ENCODE measurements around the gene TXNDC12.
A peak's percentile ranks its signal among the peaks of the same experiment; 100 is the strongest.
"Not testable (repeated sequence)": the region's sequence is repeated elsewhere in the genome, so short reads cannot be mapped to it uniquely, and the experiment has no call there.

The TXNDC12 gene

GRCh38 chr1:52045666-52046195 lies 9.3 kb downstream of the TXNDC12 start:
- DNase-seq: not testable (repeated sequence)

- no peak for DNase-seq
These were observed 9.8 kb downstream of the TXNDC12 start for GRCh38 chr1:52045236-52045635.

DNA sequence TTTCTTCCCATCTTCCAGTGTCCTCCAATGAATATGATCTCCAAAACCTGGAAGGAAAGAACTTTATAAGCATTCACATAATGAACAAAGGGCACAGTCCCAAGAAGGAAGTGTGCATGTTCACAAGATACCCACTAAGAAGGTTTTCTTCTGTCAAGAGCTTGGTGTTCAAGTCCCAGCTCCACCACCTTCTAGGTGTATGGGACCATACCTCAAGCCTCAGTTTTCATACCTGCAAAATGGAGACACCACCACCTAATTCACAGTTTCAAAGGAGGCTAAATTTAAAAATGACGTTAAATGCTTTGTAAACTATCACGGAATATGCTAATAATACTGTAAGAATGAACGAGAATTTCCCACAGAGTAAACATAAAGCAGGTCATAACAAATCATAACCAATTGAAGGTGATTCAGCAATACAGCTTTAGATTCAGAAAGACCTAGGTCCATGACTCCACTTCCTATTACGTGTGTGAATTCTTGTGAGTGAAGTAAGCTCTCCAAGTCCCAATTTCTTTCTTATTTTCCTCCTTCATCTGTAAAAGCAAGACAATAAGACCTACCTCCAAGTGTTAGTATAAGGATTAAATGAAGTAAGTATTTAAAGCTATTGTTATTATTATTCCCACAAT lies 13.3 kb downstream of the TXNDC12 start:
- DNase-seq: no peak

DNA sequence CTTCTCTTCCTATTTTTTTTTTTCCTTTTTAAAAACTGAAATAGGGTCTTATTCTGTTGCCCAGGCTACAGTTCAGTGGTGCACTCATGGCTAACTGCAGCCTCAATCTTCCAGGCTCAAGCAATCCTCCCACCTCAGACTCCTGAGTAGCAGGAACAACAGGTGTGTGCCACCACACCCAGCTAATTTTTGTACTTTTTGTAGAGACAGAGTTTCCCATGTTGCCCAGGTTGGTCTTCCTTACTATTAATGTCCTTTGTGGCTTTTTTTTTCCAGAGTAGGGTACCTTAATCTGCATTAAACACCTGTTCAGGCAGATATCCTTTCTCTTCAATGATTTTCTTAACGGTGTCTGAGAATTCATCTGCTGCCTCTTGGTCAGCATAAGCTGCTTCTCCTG lies 17.1 kb downstream of the TXNDC12 start:
- DNase-seq: no peak

- no peak for DNase-seq
These were observed 17.6 kb downstream of the TXNDC12 start for GRCh38 chr1:52037402-52037814.

- DNase-seq: no peak
These were observed 21.0 kb downstream of the TXNDC12 start for GRCh38 chr1:52034050-52034384.

DNA sequence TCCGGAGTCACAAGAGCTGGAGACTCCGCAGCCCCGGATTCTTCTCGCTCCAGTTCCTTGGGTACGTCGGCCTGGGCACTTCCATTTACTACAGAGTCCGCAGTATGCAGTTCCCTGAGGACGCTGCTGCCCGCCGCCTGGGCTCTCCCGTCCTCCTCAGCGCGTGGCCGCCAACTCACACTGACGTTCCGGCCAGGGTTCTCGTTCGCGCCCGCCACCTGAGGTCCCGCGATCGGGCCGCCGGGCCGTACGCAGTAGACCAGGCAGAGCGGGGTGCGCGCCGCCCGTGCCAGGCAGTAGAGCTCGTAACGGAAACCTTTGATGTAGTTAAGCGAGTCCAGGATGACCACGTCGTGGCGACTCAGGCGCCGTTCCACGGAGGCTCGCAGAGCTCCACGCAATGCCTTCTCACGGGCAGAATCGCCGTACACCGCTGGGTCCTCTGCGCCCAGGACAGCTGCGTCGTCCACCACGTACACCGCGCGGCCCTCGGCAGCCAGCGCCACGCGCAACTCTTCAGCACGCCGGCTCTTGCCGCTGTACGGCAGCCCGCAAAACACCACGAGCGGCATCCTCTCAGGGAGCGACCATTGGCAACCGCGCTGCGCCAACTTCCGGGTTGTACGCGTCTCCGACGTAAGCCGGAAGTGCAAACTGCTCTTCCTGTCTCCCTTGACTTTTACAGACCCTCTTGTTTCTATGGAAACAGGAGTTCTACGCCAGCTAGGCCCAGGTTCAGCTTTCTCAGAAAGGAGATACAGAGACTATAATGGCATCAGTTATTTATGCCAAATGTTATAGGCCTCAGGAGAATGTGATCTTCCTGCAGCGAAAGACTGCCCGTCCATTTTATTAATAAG lies 21.6 kb downstream of the TXNDC12 start, which contains the start of gene KTI12:
KTI12 (minus strand) TSS at position 621 of the 860 bp plus-strand sequence; CDS start at position 572, 49 bp downstream.
- peak; percentile 74 to 88 (median 86) for DNase-seq

DNA sequence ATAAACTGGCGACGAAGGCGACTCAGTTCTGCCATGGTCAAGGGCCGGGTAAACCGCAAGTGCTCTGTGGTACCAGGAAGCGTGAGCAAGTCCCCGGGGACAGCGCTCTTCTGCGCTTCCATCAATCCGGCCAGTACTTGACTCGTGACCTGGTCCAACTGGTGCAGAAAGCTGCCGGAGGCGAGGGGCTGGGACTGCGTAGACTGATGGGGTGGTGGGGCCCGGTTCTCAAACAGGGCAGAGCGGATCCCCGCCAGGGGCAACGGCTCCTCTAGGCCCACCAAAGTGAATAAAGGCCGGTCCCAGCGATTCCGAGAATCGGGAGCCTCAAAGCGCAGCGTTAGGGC lies 22.2 kb downstream of the TXNDC12 start:
- peak in 1 of 6 experiments; percentile 24 for DNase-seq

GRCh38 chr1:52032124-52032784 lies 22.7 kb downstream of the TXNDC12 start:
- no peak for DNase-seq

GRCh38 chr1:52028839-52029238 lies 26.2 kb downstream of the TXNDC12 start:
- not testable (repeated sequence) for DNase-seq

- no peak for DNase-seq
These were observed 26.7 kb downstream of the TXNDC12 start for GRCh38 chr1:52028328-52028727.

GRCh38 chr1:52026278-52026677 lies 28.7 kb downstream of the TXNDC12 start:
- no peak for DNase-seq

- no peak for DNase-seq
These were observed 32.9 kb downstream of the TXNDC12 start for GRCh38 chr1:52022133-52022532.

DNA sequence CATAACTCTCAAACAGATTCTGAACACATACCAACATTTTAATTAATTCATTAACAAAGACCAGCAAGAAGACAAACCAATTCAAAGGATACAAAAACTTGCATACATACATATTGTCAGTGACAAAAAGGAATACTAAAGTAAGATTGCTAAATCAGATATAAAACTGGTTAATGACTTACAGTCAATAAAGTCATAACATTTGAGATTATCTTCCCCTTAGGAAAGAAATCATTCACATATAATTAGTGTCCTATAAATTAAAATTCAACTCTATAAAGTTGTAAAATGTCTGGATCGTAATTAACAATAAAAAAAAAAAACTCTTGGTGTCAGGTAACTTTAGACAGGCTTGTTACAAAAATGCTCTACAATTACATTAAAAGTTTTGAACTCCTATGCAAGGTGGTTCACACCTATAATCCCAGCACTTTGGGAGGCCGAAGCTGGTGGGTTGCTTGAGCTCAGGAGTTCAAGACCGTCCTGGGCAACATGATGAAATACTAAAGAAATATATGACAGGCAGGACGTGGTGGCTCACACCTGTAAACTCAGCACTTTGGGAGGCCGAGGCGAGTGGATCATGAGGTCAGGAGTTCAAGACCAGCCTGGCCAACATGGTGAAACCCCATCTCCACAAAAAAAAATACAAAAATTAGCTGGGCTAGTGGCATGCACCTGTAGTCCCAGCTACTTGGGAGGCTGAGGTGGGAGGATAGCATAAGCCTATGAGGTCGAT lies 46.8 kb downstream of the TXNDC12 start:
- no peak for DNase-seq

DNA sequence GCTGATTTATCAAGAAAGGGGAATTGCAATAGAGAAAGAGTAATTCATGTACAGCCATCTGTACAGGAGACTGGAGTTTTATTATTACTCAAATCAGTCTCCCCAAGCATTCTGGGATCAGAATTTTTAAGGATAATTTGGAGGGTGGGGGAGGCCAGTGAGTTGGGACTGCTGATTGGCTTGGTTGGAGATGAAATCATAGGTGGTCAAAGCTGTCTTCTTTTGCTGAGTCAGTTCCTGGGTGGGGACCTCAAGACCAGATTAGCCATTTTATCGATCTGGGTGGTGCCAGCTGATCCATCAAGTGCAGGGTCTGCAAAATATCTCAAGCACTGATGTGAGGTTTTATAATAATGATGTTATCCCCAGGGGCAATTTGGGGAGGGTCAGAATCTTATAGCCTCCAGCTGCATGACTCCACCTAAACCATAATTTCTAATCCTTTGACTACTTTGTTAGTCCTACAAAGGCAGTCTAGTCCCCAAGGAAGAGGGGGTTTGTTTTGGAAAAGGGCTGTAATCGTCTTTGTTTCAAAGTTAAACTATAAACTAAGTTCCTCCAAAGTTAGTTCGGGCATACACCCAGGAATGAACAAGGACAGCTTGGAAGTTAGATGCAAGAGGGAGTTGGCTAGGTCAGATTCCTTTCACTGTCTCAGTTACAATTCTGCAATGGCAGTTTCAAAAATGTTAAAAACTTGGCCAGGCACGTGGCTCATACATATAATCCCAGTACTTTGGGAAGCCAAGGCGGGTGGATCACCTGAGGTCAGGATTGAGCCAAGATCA lies 47.6 kb downstream of the TXNDC12 start:
- no peak for DNase-seq

- not testable (repeated sequence) for DNase-seq
These were observed 48.9 kb downstream of the TXNDC12 start for GRCh38 chr1:52006081-52006553.

GRCh38 chr1:52005548-52005947 lies 49.4 kb downstream of the TXNDC12 start:
- DNase-seq: not testable (repeated sequence)

GRCh38 chr1:52003877-52004276 lies 51.1 kb downstream of the TXNDC12 start:
- no peak for DNase-seq

- peak in 5 of 6 experiments; percentile 4 to 78 (median 48) for DNase-seq
These were observed 52.7 kb downstream of the TXNDC12 start for GRCh38 chr1:52002038-52002917.

DNA sequence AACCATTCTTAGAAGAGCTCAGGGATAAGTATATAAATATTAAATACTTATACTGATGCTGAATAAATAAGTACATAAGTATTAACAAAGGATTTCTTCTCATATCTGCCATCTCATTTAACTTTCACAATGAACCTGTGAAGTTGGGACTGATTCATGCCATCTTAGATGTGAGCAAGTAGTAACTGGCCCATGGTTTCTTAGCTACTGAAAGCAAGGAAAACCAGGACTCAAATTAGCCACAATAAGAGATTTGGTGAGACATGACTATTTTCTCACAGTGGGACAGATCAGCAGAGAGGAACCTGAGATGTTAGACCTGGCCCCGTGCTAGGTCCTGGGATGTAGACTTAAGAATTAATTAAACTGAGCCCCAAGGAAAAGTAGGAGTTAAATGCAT lies 56.3 kb downstream of the TXNDC12 start:
- no peak for DNase-seq

GRCh38 chr1:51997974-51998382 lies 57.0 kb downstream of the TXNDC12 start:
- DNase-seq: no peak
